SHP77 (cell line): ENCODE data around the gene EBLN1.
"Not testable (repeated sequence)": the region's sequence is repeated elsewhere in the genome, so short reads cannot be mapped to it uniquely, and the experiment has no call there.

Experiments
- DNase-seq, 2 experiments: peaks; one replicate each; lab custom pipeline; 2025; lab: John Stamatoyannopoulos, UW

The EBLN1 gene

DNA sequence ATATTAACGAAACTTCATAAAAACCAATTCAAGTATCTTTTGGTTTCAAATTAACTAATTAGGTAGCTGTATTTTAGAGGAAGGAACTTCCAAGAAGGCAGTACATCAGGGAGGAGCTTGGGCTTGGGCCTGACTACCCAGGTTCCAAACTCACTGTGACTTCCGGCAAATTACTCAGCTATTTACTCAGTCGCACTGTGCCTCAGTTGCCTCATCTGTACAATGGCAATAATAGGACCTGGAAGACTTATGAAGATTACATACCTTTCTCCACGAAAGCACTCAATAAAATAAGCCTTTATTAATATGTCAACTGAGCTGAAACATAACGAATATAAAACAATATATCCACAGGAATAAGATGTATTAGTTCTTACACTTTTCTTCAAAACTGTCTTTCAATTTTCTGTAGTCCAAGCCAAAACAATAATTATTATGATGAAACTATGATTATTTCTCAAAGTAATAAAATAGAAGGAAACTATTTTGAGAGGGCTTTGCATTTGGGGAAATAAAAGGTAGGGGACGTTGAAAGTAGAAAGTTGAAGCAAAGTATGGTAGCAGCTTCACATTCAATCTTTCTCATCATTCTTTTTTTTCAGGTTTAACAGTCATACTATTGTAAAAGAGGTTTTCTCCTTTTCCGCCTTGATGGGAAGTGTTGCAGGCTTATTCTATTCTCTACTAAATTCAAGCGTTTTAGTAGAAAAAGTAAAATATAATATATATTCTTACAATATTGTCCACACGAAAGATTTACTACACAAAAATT is 10.5 kb upstream of the EBLN1 start:
- no peak for DNase-seq

DNA sequence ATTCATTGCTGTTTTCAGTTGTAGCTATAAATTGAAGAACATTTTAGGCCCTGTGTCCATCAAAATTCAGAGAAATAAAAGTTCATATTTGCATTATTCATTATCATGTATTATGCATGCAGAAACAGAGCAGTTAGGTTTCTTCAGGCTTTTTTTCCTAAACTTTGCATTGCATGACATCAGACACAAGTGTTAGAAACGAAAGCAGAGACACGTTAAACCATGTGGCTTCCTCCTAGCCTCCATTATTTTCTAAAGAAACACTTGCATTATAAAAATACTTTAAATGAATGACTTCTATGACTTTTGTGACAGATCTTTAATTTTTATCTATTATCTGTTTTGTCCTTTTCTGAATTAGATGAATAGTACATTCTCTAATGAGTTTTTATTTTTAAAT is 8.8 kb upstream of the EBLN1 start:
- DNase-seq, result no peak

GRCh38 chr10:22222236-22223190 is 4.7 kb upstream of the EBLN1 start:
- DNase-seq, result no peak

GRCh38 chr10:22219308-22219707 is 1.5 kb upstream of the EBLN1 start:
- no peak for DNase-seq

GRCh38 chr10:22218448-22218847 is 633 bp upstream of the EBLN1 start:
- no peak for DNase-seq

DNA sequence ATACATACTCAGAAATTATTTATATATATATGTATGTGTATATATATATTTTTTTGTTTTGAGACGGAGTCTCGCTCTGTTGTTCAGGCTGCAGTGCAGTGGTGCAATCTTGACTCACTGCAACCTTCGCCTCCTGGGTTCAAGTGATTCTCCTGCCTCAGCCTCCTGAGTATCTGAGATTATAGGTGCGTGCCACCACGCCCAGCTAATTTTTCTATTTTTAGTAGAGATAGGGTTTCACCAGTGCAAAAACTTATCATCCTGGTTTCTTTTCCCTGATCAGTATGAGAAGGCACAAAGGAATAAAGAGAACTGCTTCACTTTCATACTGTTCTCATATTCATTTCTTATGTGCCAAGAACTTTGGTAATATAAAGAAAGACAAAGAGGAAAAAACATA is 731 bp downstream of the EBLN1 start:
- not testable (repeated sequence) for DNase-seq

DNA sequence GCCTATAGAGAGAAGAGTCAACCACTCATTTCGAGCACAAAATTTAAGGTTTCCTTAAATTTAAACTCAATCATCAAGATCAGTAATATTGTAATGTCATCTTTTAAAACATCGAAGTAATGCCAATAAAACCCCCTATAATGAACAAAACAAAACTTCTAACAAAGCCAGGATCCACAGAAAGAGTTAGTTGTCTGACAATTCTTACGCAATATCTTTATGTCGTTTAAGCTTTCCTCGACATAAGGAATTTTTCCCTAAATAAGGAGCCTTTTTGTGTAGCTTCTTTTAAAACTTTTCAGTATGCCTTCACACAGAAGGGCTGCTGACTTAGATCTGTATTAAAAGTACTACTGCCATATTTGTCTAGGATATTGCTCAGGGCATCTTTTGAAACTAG is 7.5 kb downstream of the EBLN1 start:
- DNase-seq, result no peak

GRCh38 chr10:22193945-22194344 is 23.9 kb downstream of the EBLN1 start:
- no peak for DNase-seq

- DNase-seq, result no peak
Observed at GRCh38 chr10:22185586-22185985, 32.2 kb downstream of the EBLN1 start.

DNA sequence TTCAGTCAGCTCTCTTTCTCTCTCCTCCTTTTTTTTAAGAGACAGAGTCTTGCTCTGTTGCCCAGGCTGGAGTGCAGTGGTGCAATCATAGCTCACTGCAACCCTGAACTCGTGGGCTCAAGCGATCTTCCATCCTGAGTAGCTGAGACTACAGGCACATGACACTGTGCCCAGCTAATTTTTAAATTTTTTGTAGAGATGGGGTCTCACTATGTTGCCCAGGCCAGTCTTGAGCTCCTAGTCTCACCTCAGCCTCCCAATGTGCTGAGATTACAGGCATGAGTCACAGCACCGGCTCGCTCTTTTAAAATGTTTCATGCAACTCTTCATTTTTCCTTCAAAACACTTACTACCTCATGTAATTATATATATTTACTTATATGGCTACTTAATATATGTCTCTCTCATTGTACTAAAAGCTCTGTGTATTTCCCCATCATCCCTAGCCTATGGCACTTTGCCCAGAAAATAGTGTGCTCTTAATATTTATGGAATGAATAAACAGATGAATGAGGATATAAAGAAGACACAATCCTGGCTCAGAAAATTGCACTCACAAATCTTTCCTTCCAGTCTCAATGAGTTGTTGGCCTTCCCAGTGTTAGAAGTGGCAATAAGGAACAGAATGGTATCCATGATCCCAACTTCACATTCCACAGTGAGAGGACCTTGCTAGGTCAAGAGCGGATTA is 33.9 kb downstream of the EBLN1 start:
- no peak for DNase-seq

GRCh38 chr10:22180724-22181123 is 37.1 kb downstream of the EBLN1 start:
- DNase-seq, result no peak

GRCh38 chr10:22174442-22174841 is 43.4 kb downstream of the EBLN1 start:
- DNase-seq, result no peak

- no peak for DNase-seq
Observed at GRCh38 chr10:22171131-22171530, 46.7 kb downstream of the EBLN1 start.

DNA sequence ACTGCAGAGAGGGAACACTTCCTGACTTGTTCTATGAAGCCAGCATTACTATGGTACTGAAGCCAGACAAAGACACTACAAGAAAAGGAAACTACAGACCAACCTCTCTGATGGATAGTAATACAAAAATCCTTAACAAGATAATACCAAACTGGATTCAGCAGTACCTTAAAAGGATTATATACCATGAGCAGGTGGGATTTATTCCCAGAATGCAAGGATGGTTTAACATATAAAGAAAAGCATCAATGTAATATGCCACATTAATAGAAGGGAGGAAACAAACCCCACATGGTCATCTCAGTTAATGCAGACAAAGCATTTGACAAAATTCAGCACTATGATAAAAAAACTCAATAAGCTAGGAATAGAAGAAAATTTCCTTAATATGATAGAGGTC is 47.2 kb downstream of the EBLN1 start:
- DNase-seq, result no peak

DNA sequence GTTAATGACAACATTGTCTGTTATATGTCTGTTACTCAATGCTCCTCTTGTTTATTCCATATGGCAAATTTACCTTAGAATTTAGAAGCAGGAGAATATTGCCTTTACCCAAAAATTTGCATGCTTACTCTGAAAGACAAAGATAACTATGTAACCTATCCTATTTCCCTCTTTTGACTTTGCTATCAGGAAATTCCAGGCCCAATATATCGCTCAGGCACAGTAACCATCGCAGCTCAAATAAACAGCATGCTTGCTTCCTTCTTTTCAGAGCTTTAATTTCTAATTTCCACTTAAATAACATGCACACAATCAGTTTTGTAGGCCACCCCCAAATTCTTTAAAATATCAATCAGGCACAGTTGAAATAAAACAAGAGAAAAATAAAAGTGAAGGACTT is 57.8 kb downstream of the EBLN1 start:
- DNase-seq, result no peak

DNA sequence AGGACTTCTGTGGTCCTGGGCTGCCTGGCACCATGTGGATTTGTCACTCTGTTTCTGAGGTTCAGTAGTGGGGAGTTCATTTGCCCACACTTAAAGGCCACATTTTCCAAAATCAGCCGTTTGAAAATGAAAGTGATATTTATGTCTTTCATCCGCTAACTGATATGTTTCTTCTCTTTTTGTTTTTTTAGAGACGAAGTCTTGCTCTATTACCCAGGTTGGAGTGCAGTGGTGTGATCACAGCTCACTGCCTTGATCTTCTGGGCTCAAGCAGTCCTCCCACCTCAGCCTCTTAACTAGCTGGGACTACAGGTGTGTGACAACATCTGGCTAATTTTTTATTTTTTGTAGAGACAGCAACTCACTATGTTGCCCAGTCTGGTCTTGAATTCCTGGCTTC is 58.6 kb downstream of the EBLN1 start:
- no peak for DNase-seq
